HG02588 (cell line): ENCODE data around the gene NPAS3.

Experiments
- ATAC-seq: cut with Tn5 transposase; IDR thresholded peaks from one replicate; pipeline ENCODE4 v1.9.1; 2021; ENCODE audit warnings: mild to moderate bottlenecking, moderate library complexity; ENCODE audit not compliant: unreplicated experiment

The NPAS3 gene

GRCh38 chr14:33163600-33163999, 224.9 kb downstream of the NPAS3 start:
- ATAC-seq = no peak

- no peak for ATAC-seq
Observed at GRCh38 chr14:33165144-33165925, 226.7 kb downstream of the NPAS3 start.

GRCh38 chr14:33165926-33166289, 227.2 kb downstream of the NPAS3 start:
- ATAC-seq = no peak

GRCh38 chr14:33175951-33176350, 237.3 kb downstream of the NPAS3 start:
- ATAC-seq = no peak

GRCh38 chr14:33184587-33184986, 245.9 kb downstream of the NPAS3 start:
- ATAC-seq = no peak

- ATAC-seq = no peak
Observed at GRCh38 chr14:33186656-33187055, 248.0 kb downstream of the NPAS3 start.

- ATAC-seq = no peak
Observed at GRCh38 chr14:33188880-33189279, 250.2 kb downstream of the NPAS3 start.

DNA sequence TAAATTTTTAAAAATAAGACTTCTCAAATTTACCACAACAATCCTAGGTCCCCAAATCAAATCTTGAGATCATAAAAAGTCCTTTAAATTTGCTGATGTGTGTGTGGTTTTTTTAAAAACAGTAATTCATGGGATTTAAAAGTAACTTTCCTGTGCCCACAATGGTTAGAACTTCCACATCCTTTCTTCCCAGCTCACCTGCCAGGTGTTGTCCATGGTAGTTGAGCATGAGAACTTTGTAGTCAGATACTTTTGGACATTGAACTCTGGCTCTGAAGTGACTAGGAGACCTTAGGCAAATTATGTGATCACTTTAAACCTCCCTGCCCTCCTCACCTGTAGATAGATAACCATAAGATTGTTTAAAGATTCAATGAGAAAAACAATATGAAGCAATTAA, 253.2 kb downstream of the NPAS3 start:
- ATAC-seq = no peak

- no peak for ATAC-seq
Observed at GRCh38 chr14:33194551-33194950, 255.9 kb downstream of the NPAS3 start.

- ATAC-seq = no peak
Observed at GRCh38 chr14:33198684-33199083, 260.0 kb downstream of the NPAS3 start.

- ATAC-seq = no peak
Observed at GRCh38 chr14:33201116-33201515, 262.4 kb downstream of the NPAS3 start.

- ATAC-seq = no peak
Observed at GRCh38 chr14:33206981-33207380, 268.3 kb downstream of the NPAS3 start.

- ATAC-seq = no peak
Observed at GRCh38 chr14:33207467-33208017, 268.9 kb downstream of the NPAS3 start.

GRCh38 chr14:33210311-33210710, 271.6 kb downstream of the NPAS3 start:
- no peak for ATAC-seq

GRCh38 chr14:33218026-33218425, 279.3 kb downstream of the NPAS3 start:
- ATAC-seq = no peak

- no peak for ATAC-seq
Observed at GRCh38 chr14:33219957-33220356, 281.3 kb downstream of the NPAS3 start.

DNA sequence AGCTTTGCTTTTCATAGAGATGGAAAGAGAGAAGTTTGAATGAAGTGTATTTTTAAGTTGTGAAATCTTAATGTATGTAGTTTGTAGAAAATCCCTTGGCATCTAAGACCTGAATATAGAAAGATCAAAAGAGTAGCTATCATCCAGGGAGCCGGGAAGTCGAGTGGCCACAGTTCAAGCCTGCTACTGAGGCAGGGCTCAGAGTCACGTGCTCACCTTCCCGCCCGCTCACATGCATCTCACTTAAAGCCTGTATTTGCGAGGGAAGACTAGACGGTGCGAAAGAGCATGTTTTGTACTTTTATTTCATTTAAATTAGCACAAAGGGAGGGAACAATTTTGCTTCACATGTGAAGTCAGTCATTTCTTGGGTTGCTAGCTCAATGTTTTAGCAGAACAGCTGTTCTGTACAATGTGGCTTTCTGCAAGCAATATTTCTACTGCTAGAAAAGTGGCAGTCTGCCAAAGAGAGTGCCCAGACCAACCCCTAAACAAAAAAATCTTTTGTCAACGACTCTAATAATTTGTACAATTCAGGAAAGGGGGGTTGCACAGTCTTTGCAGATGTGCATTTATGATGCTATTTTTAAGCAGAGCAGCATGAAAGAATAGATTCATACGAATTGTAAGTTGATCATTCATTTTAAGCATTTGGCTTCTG, 290.7 kb downstream of the NPAS3 start:
- no peak for ATAC-seq

DNA sequence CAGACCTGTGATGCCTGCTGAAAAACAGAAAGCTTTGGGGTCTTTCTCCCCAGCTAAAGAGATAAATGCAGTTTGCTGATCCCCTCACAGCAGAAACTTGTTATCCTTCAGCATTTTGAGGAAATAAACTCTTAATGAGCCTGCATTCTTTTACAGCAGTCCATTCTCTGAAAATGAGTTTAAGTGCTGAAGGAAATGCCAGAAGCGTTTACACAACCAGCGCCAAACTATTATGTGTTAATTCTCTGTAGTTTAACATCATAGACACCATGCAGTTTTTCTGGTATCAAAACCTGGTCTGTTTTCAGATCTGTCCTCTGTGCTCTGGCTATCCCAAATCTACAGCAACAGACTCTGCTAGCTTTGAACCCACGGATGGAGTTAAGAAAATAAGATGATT, 291.3 kb downstream of the NPAS3 start:
- ATAC-seq = no peak

DNA sequence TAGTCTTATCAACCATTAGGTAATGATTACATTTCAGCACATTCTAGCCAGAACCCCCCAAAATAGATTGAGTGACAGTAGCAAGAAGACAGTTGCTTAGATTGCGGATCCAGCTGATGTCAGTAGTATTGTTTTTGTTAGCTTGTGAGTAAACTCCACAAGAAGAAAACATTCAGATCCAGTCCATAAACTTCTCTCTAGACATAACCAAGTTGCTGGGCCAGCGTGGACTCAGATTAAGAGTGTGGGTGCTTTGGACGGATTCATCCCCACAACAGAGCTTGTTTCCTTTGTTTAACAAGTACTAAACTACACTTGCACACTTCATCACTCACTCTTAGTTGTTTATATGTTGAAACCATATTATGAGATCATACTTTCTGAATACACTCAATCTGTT, 293.4 kb downstream of the NPAS3 start:
- no peak for ATAC-seq

GRCh38 chr14:33237115-33237740, 298.5 kb downstream of the NPAS3 start:
- ATAC-seq = no peak

GRCh38 chr14:33239465-33239864, 300.8 kb downstream of the NPAS3 start:
- no peak for ATAC-seq

DNA sequence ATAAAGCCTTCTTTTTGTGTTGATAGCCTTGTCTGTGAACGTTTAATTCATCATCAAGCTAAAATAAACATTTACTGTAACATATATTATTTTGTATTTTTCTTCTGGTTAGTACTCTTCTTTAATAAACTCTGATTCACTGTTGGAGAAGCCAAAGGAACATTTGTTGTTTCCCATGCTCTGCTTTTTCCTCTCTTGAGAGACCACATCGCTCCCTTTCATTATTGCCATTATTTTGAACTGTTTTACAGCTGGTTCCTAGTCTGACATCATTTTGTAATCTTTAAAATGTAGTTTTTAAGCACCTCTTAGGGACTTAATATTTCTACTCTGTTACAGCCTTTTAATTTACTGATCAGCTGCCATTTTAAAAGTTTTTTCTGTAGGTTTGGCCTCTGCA, 301.8 kb downstream of the NPAS3 start:
- ATAC-seq = no peak
